ENCODE data around the gene MAP4. TPM values are rescaled to one million over a fixed set of nuclear protein-coding genes. Genes with fewer than 3 reads are reported as not detected.
A peak's percentile ranks its signal among the peaks of the same experiment; 100 is the strongest.

The MAP4 gene
- total RNA-seq, 1 experiment from 2014 or later = 140 TPM

GRCh38 chr3:47961815-47962606 is 54.2 kb downstream of the MAP4 start:
- H2BK120ac ChIP-seq (ENCODE audit: low read depth, low read length, poor library complexity, severe bottlenecking) = no peak overlapping the region
- peaks cover 7 to 15% (median 11%) of the 10 kb centered on the region in 3 experiments; a peak in 5 of 7 replicates for H3K36me3 Mint-ChIP-seq (ENCODE audit: insufficient read depth in 1 of 3, low read depth in 3 of 3)
- H3T11ph ChIP-seq (ENCODE audit: low read length) = no peak overlapping the region
- no CpG with 5 or more reads among the region's 5 CpGs for WGBS (ENCODE audit: extremely low coverage, insufficient read length, low lambda C conversion rate)
- no peak overlapping the region for H2BK12ac ChIP-seq (ENCODE audit: insufficient read length, low read depth, low read length)
- H3K4me3 Mint-ChIP-seq = no peak overlapping the region; a peak in 1 of 5 replicates
- no peaks in the 10 kb centered on the region for H3K9me3 ChIP-seq (ENCODE audit: control insufficient read depth, low read depth, low read length)
- peak overlapping the region in 2 of 3 experiments; percentile 45 to 87; a peak in 4 of 7 replicates for H3K27ac Mint-ChIP-seq
- no peak for TF ChIP-seq CTCF (conservative IDR thresholded peaks at IDR 0.05)
- no peak overlapping the region for H4K5ac ChIP-seq (ENCODE audit: insufficient read length, low read depth, low read length)
- no peak overlapping the region for H3K56ac ChIP-seq (ENCODE audit: insufficient read length, low read depth, low read length)
- no peak overlapping the region for H3K4ac ChIP-seq (ENCODE audit: low read depth, low read length)
- no peak overlapping the region for H2BK15ac ChIP-seq (ENCODE audit: low read depth, low read length)
- peak overlapping the region; percentile 18 for H3K18ac ChIP-seq (ENCODE audit: insufficient read length, low read depth, low read length)
- H3K9me3 Mint-ChIP-seq = peaks cover 0 to 2% of the 10 kb centered on the region in 2 experiments; a peak in 1 of 5 replicates
- H3K27me3 Mint-ChIP-seq (ENCODE audit: low read depth) = no peaks in the 10 kb centered on the region
- H3K79me2 ChIP-seq (ENCODE audit: insufficient read depth, low read length) = 0 out of 2 replicates have a peak, but pooled peaks cover 3% of the 10 kb centered on the region
- DNase-seq = no peak
- peaks cover 2% of the 10 kb centered on the region; the same call in 1 of the 2 replicates for H3K4me1 ChIP-seq (ENCODE audit: insufficient read depth, low read length)
- no peak overlapping the region for H2BK20ac ChIP-seq (ENCODE audit: low read depth, low read length, poor library complexity, severe bottlenecking)
- no peak overlapping the region for H3K23ac ChIP-seq (ENCODE audit: insufficient read length, low read depth, low read length)
- no peaks in the 10 kb centered on the region for H3K27me3 ChIP-seq (ENCODE audit: insufficient read depth, low read length)
- H2AFZ ChIP-seq (ENCODE audit: low read length) = no peak overlapping the region
- no peaks in the 10 kb centered on the region for H4K20me1 ChIP-seq (ENCODE audit: control insufficient read depth, insufficient read depth, insufficient read length)
- no peak overlapping the region for H3K14ac ChIP-seq (ENCODE audit: insufficient read depth, low read length)
- H3K23me2 ChIP-seq (ENCODE audit: insufficient read length, low read depth, low read length, poor library complexity, severe bottlenecking) = no peaks in the 10 kb centered on the region
- no peak overlapping the region for H4K91ac ChIP-seq (ENCODE audit: insufficient read length, low read depth, low read length)
- no peak overlapping the region for H2AK5ac ChIP-seq (ENCODE audit: insufficient read length, low read length)
- no peak overlapping the region for H3K9ac ChIP-seq (ENCODE audit: extremely low read depth, insufficient read length, low read length)
- H3K4me1 Mint-ChIP-seq = peaks cover 19 to 24% of the 10 kb centered on the region in 2 experiments
- H2BK5ac ChIP-seq (ENCODE audit: insufficient read length, low read length) = no peak overlapping the region
- no peak overlapping the region for H4K8ac ChIP-seq (replicated peaks; ENCODE audit: insufficient read length, low read depth, low read length)
- H3K79me1 ChIP-seq (ENCODE audit: insufficient read depth, low read depth, low read length, poor library complexity, severe bottlenecking) = no peaks in the 10 kb centered on the region
- no peak overlapping the region for H3K4me2 ChIP-seq (ENCODE audit: insufficient read depth, insufficient read length, low read length)
- no peak overlapping the region for H3K27ac ChIP-seq (ENCODE audit: insufficient read length, low read depth, low read length)

Measured in H9 (cell line).